Epidermal melanocyte (primary cell): ENCODE measurements around the gene HIPK1.

Experiments
- DNase-seq: peaks from one replicate; pipeline ENCODE4 v3.0.0; 2011; ENCODE audit warnings: low spot score; ENCODE audit not compliant: insufficient read length

The HIPK1 gene

GRCh38 chr1:113913312-113913668, 15.8 kb upstream of the HIPK1 start:
- no peak for DNase-seq

GRCh38 chr1:113913887-113914664, 15.0 kb upstream of the HIPK1 start:
- no peak for DNase-seq

- no peak for DNase-seq
These were observed 12.2 kb upstream of the HIPK1 start for GRCh38 chr1:113916974-113917373.

GRCh38 chr1:113917400-113918082, 11.6 kb upstream of the HIPK1 start:
- no peak for DNase-seq

- no peak for DNase-seq
These were observed 10.9 kb upstream of the HIPK1 start for GRCh38 chr1:113918243-113918642.

- no peak for DNase-seq
These were observed 6.2 kb upstream of the HIPK1 start for GRCh38 chr1:113922957-113923356.

GRCh38 chr1:113924473-113924872, 4.7 kb upstream of the HIPK1 start:
- no peak for DNase-seq

GRCh38 chr1:113928187-113928930, 765 bp upstream of the HIPK1 start:
- no peak for DNase-seq

- no peak for DNase-seq
These were observed 800 bp downstream of the HIPK1 start for GRCh38 chr1:113929750-113930498.

- no peak for DNase-seq
These were observed 1.5 kb downstream of the HIPK1 start for GRCh38 chr1:113930499-113931161.

- DNase-seq, result no peak
These were observed 2.3 kb downstream of the HIPK1 start for GRCh38 chr1:113931451-113931851.

- no peak for DNase-seq
These were observed 4.9 kb downstream of the HIPK1 start for GRCh38 chr1:113934006-113934405.

- no peak for DNase-seq
These were observed 5.5 kb downstream of the HIPK1 start for GRCh38 chr1:113934511-113935055.

GRCh38 chr1:113935176-113935575, 6.1 kb downstream of the HIPK1 start:
- no peak for DNase-seq

- DNase-seq, result no peak
These were observed 6.8 kb downstream of the HIPK1 start for GRCh38 chr1:113935970-113936369.

GRCh38 chr1:113937146-113937545, 8.0 kb downstream of the HIPK1 start:
- no peak for DNase-seq

GRCh38 chr1:113938192-113938591, 9.1 kb downstream of the HIPK1 start:
- DNase-seq, result no peak

GRCh38 chr1:113940365-113941244, 11.5 kb downstream of the HIPK1 start:
- DNase-seq, result no peak

- DNase-seq, result no peak
These were observed 12.1 kb downstream of the HIPK1 start for GRCh38 chr1:113941245-113941559.

- DNase-seq, result no peak
These were observed 13.4 kb downstream of the HIPK1 start for GRCh38 chr1:113942527-113942926.
